ENCODE results near the gene ZC3H12A.

ZC3H12A gene

DNA sequence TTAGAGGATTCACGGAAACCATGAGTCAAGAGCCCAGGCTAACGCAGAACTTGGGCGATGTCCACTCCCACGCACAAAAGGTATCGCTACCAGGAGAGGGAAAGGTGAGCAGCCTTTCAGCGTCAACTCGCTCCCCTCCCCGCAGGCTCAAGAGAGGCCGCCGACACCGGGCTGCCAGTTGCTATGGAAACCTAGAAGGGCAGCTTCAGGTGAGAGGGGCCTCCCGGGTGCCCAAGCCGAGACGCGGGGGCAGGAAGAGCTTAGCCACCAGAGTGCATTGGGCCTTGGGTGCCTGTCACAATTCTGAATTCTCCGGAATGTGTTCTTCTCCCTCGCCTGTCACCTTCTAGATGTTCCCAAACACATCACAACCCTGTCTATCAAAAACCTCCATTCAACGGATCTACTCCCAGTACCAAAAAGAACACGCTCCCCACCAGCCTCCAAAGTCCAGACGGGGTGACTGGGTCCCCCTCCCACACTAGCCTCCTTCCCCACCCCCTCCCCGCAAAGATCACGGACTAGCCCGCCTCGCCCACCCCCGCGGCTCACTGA is 39.5 kb downstream of the ZC3H12A start (continued):
- TF ChIP-seq, protein P1, sequence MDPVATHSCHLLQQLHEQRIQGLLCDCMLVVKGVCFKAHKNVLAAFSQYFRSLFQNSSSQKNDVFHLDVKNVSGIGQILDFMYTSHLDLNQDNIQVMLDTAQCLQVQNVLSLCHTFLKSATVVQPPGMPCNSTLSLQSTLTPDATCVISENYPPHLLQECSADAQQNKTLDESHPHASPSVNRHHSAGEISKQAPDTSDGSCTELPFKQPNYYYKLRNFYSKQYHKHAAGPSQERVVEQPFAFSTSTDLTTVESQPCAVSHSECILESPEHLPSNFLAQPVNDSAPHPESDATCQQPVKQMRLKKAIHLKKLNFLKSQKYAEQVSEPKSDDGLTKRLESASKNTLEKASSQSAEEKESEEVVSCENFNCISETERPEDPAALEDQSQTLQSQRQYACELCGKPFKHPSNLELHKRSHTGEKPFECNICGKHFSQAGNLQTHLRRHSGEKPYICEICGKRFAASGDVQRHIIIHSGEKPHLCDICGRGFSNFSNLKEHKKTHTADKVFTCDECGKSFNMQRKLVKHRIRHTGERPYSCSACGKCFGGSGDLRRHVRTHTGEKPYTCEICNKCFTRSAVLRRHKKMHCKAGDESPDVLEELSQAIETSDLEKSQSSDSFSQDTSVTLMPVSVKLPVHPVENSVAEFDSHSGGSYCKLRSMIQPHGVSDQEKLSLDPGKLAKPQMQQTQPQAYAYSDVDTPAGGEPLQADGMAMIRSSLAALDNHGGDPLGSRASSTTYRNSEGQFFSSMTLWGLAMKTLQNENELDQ (tag by site-specific recombination; IDR thresholded peaks at IDR 0.05; ENCODE audit: low read depth), result no peak
- no peak for TF ChIP-seq ZNF558 (tag by site-specific recombination; IDR thresholded peaks at IDR 0.05)
- TF ChIP-seq ZNF610 (tag by site-specific recombination; IDR thresholded peaks at IDR 0.05; ENCODE audit: borderline replicate concordance), result no peak
- no peak for TF ChIP-seq ZNF391 (tag by site-specific recombination; IDR thresholded peaks at IDR 0.05; ENCODE audit: borderline replicate concordance, low read depth)
- no peak for TF ChIP-seq ZNF624 (tag by site-specific recombination; IDR thresholded peaks at IDR 0.05)
- TF ChIP-seq ZNF223 (tag by site-specific recombination; IDR thresholded peaks at IDR 0.05), result no peak
- no peak for TF ChIP-seq ZNF837 (tag by site-specific recombination; IDR thresholded peaks at IDR 0.05)
- no peak for TF ChIP-seq SETDB1 (IDR thresholded peaks at IDR 0.05; ENCODE audit: insufficient read length, low read length)
- TF ChIP-seq ZNF175 (tag by site-specific recombination; IDR thresholded peaks at IDR 0.05), result no peak
- no peak for TF ChIP-seq HOXC10 (CRISPR knock-in tag; IDR thresholded peaks at IDR 0.05)
- TF ChIP-seq KLF16 (tag by site-specific recombination; IDR thresholded peaks at IDR 0.05), result no peak; the same call in 1 of the 2 replicates
- TF ChIP-seq ZNF138 (tag by site-specific recombination; IDR thresholded peaks at IDR 0.05; ENCODE audit: borderline replicate concordance), result no peak
- no peak for TF ChIP-seq ZNF311 (tag by site-specific recombination; IDR thresholded peaks at IDR 0.05; ENCODE audit: borderline replicate concordance)
- no peak for TF ChIP-seq ZNF664 (tag by site-specific recombination; IDR thresholded peaks at IDR 0.05)
- no peak for TF ChIP-seq ZSCAN23 (tag by site-specific recombination; IDR thresholded peaks at IDR 0.05)
- TF ChIP-seq ZNF776 (tag by site-specific recombination; IDR thresholded peaks at IDR 0.05; ENCODE audit: borderline replicate concordance), result no peak
- no peak for TF ChIP-seq ZNF530 (tag by site-specific recombination; IDR thresholded peaks at IDR 0.05; ENCODE audit: low read depth)
- no peak for TF ChIP-seq ZFP37 (tag by site-specific recombination; IDR thresholded peaks at IDR 0.05)
- no peak for TF ChIP-seq FEZF1 (tag by site-specific recombination; IDR thresholded peaks at IDR 0.05)
- no peak for TF ChIP-seq ZNF48 (tag by site-specific recombination; IDR thresholded peaks at IDR 0.05)
- TF ChIP-seq KLF1 (tag by site-specific recombination; IDR thresholded peaks at IDR 0.05), result no peak
- peak; percentile 64; the same call in 1 of the 2 replicates for TF ChIP-seq ZNF561 (tag by site-specific recombination; IDR thresholded peaks at IDR 0.05; ENCODE audit: borderline replicate concordance)
- no peak for TF ChIP-seq ZFP69B (tag by site-specific recombination; IDR thresholded peaks at IDR 0.05)
- TF ChIP-seq, protein P2, sequence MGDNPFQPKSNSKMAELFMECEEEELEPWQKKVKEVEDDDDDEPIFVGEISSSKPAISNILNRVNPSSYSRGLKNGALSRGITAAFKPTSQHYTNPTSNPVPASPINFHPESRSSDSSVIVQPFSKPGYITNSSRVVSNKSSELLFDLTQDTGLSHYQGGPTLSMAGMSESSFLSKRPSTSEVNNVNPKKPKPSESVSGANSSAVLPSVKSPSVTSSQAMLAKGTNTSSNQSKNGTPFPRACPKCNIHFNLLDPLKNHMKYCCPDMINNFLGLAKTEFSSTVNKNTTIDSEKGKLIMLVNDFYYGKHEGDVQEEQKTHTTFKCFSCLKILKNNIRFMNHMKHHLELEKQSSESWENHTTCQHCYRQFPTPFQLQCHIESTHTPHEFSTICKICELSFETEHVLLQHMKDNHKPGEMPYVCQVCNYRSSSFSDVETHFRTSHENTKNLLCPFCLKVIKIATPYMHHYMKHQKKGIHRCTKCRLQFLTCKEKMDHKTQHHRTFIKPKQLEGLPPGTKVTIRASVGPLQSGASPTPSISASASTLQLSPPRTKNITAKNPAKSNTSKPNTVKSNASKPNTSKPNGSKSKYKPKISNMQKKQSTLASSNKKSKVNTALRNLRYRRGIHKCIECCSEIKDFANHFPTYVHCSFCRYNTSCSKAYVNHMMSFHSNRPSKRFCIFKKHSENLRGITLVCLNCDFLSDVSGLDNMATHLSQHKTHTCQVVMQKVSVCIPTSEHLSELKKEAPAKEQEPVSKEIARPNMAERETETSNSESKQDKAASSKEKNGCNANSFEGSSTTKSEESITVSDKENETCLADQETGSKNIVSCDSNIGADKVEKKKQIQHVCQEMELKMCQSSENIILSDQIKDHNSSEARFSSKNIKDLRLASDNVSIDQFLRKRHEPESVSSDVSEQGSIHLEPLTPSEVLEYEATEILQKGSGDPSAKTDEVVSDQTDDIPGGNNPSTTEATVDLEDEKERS (tag by site-specific recombination; IDR thresholded peaks at IDR 0.05), result no peak
- peak; percentile 3; the same call in 1 of the 2 replicates for TF ChIP-seq SP2 (tag by site-specific recombination; IDR thresholded peaks at IDR 0.05)
- no peak for TF ChIP-seq ZNF423 (tag by site-specific recombination; IDR thresholded peaks at IDR 0.05)
- TF ChIP-seq TCF7L2 (IDR thresholded peaks at IDR 0.05; ENCODE audit: borderline replicate concordance, low read depth, low read length), result no peak
- no peak for TF ChIP-seq KLF9 (tag by site-specific recombination; IDR thresholded peaks at IDR 0.05; ENCODE audit: low read depth)
- no peak for TF ChIP-seq ZNF350 (tag by site-specific recombination; IDR thresholded peaks at IDR 0.05)
- TF ChIP-seq ZNF654 (tag by site-specific recombination; IDR thresholded peaks at IDR 0.05; ENCODE audit: low read depth), result no peak
- no peak for TF ChIP-seq ZBTB1 (tag by site-specific recombination; IDR thresholded peaks at IDR 0.05)
- TF ChIP-seq, protein P3, sequence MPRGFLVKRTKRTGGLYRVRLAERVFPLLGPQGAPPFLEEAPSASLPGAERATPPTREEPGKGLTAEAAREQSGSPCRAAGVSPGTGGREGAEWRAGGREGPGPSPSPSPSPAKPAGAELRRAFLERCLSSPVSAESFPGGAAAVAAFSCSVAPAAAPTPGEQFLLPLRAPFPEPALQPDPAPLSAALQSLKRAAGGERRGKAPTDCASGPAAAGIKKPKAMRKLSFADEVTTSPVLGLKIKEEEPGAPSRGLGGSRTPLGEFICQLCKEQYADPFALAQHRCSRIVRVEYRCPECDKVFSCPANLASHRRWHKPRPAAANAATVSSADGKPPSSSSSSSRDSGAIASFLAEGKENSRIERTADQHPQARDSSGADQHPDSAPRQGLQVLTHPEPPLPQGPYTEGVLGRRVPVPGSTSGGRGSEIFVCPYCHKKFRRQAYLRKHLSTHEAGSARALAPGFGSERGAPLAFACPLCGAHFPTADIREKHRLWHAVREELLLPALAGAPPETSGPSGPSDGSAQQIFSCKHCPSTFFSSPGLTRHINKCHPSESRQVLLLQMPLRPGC (tag by site-specific recombination; IDR thresholded peaks at IDR 0.05), result no peak
- no peak for TF ChIP-seq ZNF239 (tag by site-specific recombination; IDR thresholded peaks at IDR 0.05)
- TF ChIP-seq, protein P4, sequence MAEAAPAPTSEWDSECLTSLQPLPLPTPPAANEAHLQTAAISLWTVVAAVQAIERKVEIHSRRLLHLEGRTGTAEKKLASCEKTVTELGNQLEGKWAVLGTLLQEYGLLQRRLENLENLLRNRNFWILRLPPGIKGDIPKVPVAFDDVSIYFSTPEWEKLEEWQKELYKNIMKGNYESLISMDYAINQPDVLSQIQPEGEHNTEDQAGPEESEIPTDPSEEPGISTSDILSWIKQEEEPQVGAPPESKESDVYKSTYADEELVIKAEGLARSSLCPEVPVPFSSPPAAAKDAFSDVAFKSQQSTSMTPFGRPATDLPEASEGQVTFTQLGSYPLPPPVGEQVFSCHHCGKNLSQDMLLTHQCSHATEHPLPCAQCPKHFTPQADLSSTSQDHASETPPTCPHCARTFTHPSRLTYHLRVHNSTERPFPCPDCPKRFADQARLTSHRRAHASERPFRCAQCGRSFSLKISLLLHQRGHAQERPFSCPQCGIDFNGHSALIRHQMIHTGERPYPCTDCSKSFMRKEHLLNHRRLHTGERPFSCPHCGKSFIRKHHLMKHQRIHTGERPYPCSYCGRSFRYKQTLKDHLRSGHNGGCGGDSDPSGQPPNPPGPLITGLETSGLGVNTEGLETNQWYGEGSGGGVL (tag by site-specific recombination; IDR thresholded peaks at IDR 0.05), result 0 out of 2 replicates have a peak, but pooled peaks have one; percentile 24
